H9 (cell line): ENCODE results near the gene HHIP. TPM values are rescaled to one million over a fixed set of nuclear protein-coding genes. Genes with fewer than 3 reads are reported as not detected.

ENCODE experiments used
- DNase-seq: peaks from one replicate; pipeline ENCODE4 v3.0.0-alpha.2; 2017
- H2AFZ ChIP-seq: one replicate; pipeline ENCODE4 v1.6.1; 2013; ENCODE audit warnings: mild to moderate bottlenecking, low read length, control low read depth, moderate library complexity
- H2AK5ac ChIP-seq: 2 replicates; pipeline ENCODE4 v1.6.1; 2013; ENCODE audit warnings: low read length, control low read depth, mixed read lengths; ENCODE audit not compliant: insufficient read length
- H2BK120ac ChIP-seq: one replicate; pipeline ENCODE4 v1.6.1; 2013; ENCODE audit warnings: low read depth, mild to moderate bottlenecking, low read length, control low read depth, inconsistent platforms; ENCODE audit not compliant: poor library complexity, severe bottlenecking
- H2BK12ac ChIP-seq: 2 replicates; pipeline ENCODE4 v1.6.1; 2013; ENCODE audit warnings: low read length, control low read depth, mixed read lengths, low read depth; ENCODE audit not compliant: insufficient read length
- H2BK15ac ChIP-seq: 2 replicates; pipeline ENCODE4 v1.6.1; 2013; ENCODE audit warnings: low read depth, low read length, control low read depth
- H2BK20ac ChIP-seq: one replicate; pipeline ENCODE4 v1.6.1; 2013; ENCODE audit warnings: low read depth, mild to moderate bottlenecking, low read length, control low read depth, inconsistent platforms; ENCODE audit not compliant: poor library complexity, severe bottlenecking
- H2BK5ac ChIP-seq: 2 replicates; pipeline ENCODE4 v1.6.1; 2013; ENCODE audit warnings: low read length, control low read depth, mixed read lengths; ENCODE audit not compliant: insufficient read length
- H3K14ac ChIP-seq: 2 replicates; pipeline ENCODE4 v1.6.1; 2013; ENCODE audit warnings: low read length, control low read depth; ENCODE audit not compliant: insufficient read depth
- H3K18ac ChIP-seq: 2 replicates; pipeline ENCODE4 v1.6.1; 2013; ENCODE audit warnings: low read depth, mild to moderate bottlenecking, mixed read lengths, low read length, control low read depth; ENCODE audit not compliant: insufficient read length
- H3K23ac ChIP-seq: 2 replicates; pipeline ENCODE4 v1.6.1; 2013; ENCODE audit warnings: low read length, control low read depth, mixed read lengths, low read depth; ENCODE audit not compliant: insufficient read length
- H3K23me2 ChIP-seq: 2 replicates; pipeline ENCODE4 v1.6.1; 2013; ENCODE audit warnings: low read depth, mild to moderate bottlenecking, mixed read lengths, low read length, control low read depth; ENCODE audit not compliant: insufficient read length, poor library complexity, severe bottlenecking
- H3K27ac ChIP-seq: 2 replicates; pipeline ENCODE4 v1.5.1; 2013; ENCODE audit warnings: low read length, control low read depth, mixed read lengths, low read depth; ENCODE audit not compliant: insufficient read length
- H3K27me3 ChIP-seq: 2 replicates; pipeline ENCODE4 v1.6.1; 2013; ENCODE audit warnings: low read length, control low read depth, inconsistent platforms; ENCODE audit not compliant: insufficient read depth
- H3K4ac ChIP-seq: 2 replicates; pipeline ENCODE4 v1.6.1; 2013; ENCODE audit warnings: low read depth, mild to moderate bottlenecking, control low read depth, inconsistent platforms, low read length, moderate library complexity
- H3K4me1 ChIP-seq: 2 replicates; pipeline ENCODE4 v1.6.1; 2013; ENCODE audit warnings: low read length, control low read depth, inconsistent platforms; ENCODE audit not compliant: insufficient read depth
- H3K4me2 ChIP-seq: 2 replicates; pipeline ENCODE4 v1.6.1; 2013; ENCODE audit warnings: low read length, control low read depth, mixed read lengths; ENCODE audit not compliant: insufficient read length, insufficient read depth
- H3K56ac ChIP-seq: 2 replicates; pipeline ENCODE4 v1.6.1; 2013; ENCODE audit warnings: low read depth, mild to moderate bottlenecking, mixed read lengths, low read length, control low read depth; ENCODE audit not compliant: insufficient read length
- H3K79me1 ChIP-seq: 2 replicates; pipeline ENCODE4 v1.6.1; 2013; ENCODE audit warnings: low read depth, mild to moderate bottlenecking, moderate library complexity, low read length, control low read depth, inconsistent platforms; ENCODE audit not compliant: insufficient read depth, poor library complexity, severe bottlenecking
- H3K79me2 ChIP-seq: 2 replicates; pipeline ENCODE4 v1.6.1; 2013; ENCODE audit warnings: low read length, control low read depth, inconsistent platforms; ENCODE audit not compliant: insufficient read depth
- H3K9ac ChIP-seq: 2 replicates; pipeline ENCODE4 v1.6.1; 2013; ENCODE audit warnings: low read length, control low read depth, mixed read lengths; ENCODE audit not compliant: insufficient read length; ENCODE audit errors: extremely low read depth
- H3K9me3 ChIP-seq: one replicate; pipeline ENCODE4 v1.6.1; 2013; ENCODE audit warnings: low read depth, low read length, inconsistent platforms; ENCODE audit not compliant: control insufficient read depth
- H3T11ph ChIP-seq: one replicate; pipeline ENCODE4 v1.6.1; 2013; ENCODE audit warnings: mild to moderate bottlenecking, low read length, control low read depth, inconsistent platforms
- H4K20me1 ChIP-seq: one replicate; pipeline ENCODE4 v1.6.1; 2013; ENCODE audit not compliant: control insufficient read depth, insufficient read length, insufficient read depth
- H4K5ac ChIP-seq: 2 replicates; pipeline ENCODE4 v1.6.1; 2013; ENCODE audit warnings: low read depth, mild to moderate bottlenecking, mixed read lengths, low read length, control low read depth; ENCODE audit not compliant: insufficient read length
- H4K8ac ChIP-seq: replicated peaks from 2 replicates; pipeline ENCODE4 v1.6.1; 2013; ENCODE audit warnings: low read length, control low read depth, mixed read lengths, low read depth; ENCODE audit not compliant: insufficient read length
- H4K91ac ChIP-seq: 2 replicates; pipeline ENCODE4 v1.6.1; 2013; ENCODE audit warnings: low read depth, mild to moderate bottlenecking, moderate library complexity, mixed read lengths, low read length, control low read depth; ENCODE audit not compliant: insufficient read length
- H3K27ac Mint-ChIP-seq, 3 experiments: 2 replicates in 2 of 3; 3 replicates in 1 of 3; pipeline ENCODE4 v1.8.0; 2020 to 2021; ENCODE audit warnings: mixed read lengths in 3 of 3, mild to moderate bottlenecking in 1 of 3, moderate library complexity in 1 of 3
- H3K27me3 Mint-ChIP-seq: 2 replicates; pipeline ENCODE4 v1.8.0; 2021; ENCODE audit warnings: low read depth, mild to moderate bottlenecking, moderate library complexity, mixed read lengths
- H3K36me3 Mint-ChIP-seq, 3 experiments: 2 replicates in 2 of 3; 3 replicates in 1 of 3; pipeline ENCODE4 v1.8.0; 2020 to 2021; ENCODE audit warnings: low read depth in 3 of 3, mixed read lengths in 3 of 3; ENCODE audit not compliant: insufficient read depth in 1 of 3
- H3K4me1 Mint-ChIP-seq, 2 experiments: 2 replicates each; pipeline ENCODE4 v1.8.0; 2020; ENCODE audit warnings: mixed read lengths in 2 of 2
- H3K4me3 Mint-ChIP-seq, 2 experiments: 2 replicates in 1 of 2; 3 replicates in 1 of 2; pipeline ENCODE4 v1.8.0; 2020 to 2021; ENCODE audit warnings: mild to moderate bottlenecking in 2 of 2, mixed read lengths in 2 of 2, moderate library complexity in 1 of 2
- H3K9me3 Mint-ChIP-seq, 2 experiments: 2 replicates in 1 of 2; 3 replicates in 1 of 2; pipeline ENCODE4 v1.8.0; 2020; ENCODE audit warnings: mild to moderate bottlenecking in 2 of 2, mixed read lengths in 2 of 2, moderate library complexity in 1 of 2
- CTCF ChIP-seq: fragments of 200-600 bp; sonication (generic); conservative IDR thresholded peaks from 3 replicates; pipeline ENCODE4 v1.8.0; 2021; ENCODE audit warnings: antibody characterized with exemption, mild to moderate bottlenecking
- total RNA-seq: library from RNA; stranded (reverse); gene quantifications from 2 replicates; pipeline ENCODE4 v1.2.1, GENCODE V29; 2021

The HHIP gene
- total RNA-seq, 1 experiment from 2014 or later = 3.8 TPM

- H3K79me2 ChIP-seq = no peaks in the 10 kb centered on the region; the same call in 1 of the 2 replicates
- no peaks in the 10 kb centered on the region for H3K23me2 ChIP-seq
- H2BK120ac ChIP-seq = no peak overlapping the region
- H3K9ac ChIP-seq = no peak overlapping the region
- H2BK15ac ChIP-seq = no peak overlapping the region
- H2BK20ac ChIP-seq = no peak overlapping the region
- no peak overlapping the region for H3K4me3 Mint-ChIP-seq
- H4K5ac ChIP-seq = no peak overlapping the region
- H3K56ac ChIP-seq = no peak overlapping the region
- H4K8ac ChIP-seq = no peak overlapping the region
- H2AFZ ChIP-seq = no peak overlapping the region
- H2BK5ac ChIP-seq = no peak overlapping the region
- H3K4me1 ChIP-seq = no peaks in the 10 kb centered on the region
- no peak overlapping the region for H3K14ac ChIP-seq
- H3K27me3 Mint-ChIP-seq = no peaks in the 10 kb centered on the region
- no peaks in the 10 kb centered on the region; a peak in 1 of 7 replicates for H3K36me3 Mint-ChIP-seq
- no peaks in the 10 kb centered on the region for H4K20me1 ChIP-seq
- no peaks in the 10 kb centered on the region for H3K9me3 Mint-ChIP-seq
- no peak overlapping the region for H2BK12ac ChIP-seq
- no peaks in the 10 kb centered on the region for H3K9me3 ChIP-seq
- no peak overlapping the region for H3K4ac ChIP-seq
- H3K4me2 ChIP-seq = no peak overlapping the region
- TF ChIP-seq CTCF = no peak
- no peak overlapping the region for H3K23ac ChIP-seq
- H2AK5ac ChIP-seq = no peak overlapping the region
- no peak overlapping the region for H3T11ph ChIP-seq
- no peak overlapping the region for H3K18ac ChIP-seq
- no peak overlapping the region for H4K91ac ChIP-seq
- no peaks in the 10 kb centered on the region for H3K79me1 ChIP-seq
- DNase-seq = no peak
- H3K27me3 ChIP-seq = no peaks in the 10 kb centered on the region
- no peak overlapping the region for H3K27ac ChIP-seq
- peaks cover 23 to 30% of the 10 kb centered on the region in 2 experiments for H3K4me1 Mint-ChIP-seq
- H3K27ac Mint-ChIP-seq = no peak overlapping the region
These were observed 64.6 kb downstream of the HHIP start for GRCh38 chr4:144710526-144710912.
